ENCODE measurements around the gene PSMD2.

PSMD2 gene

GRCh38 chr3:184358124-184358767 lies 59.2 kb downstream of the PSMD2 start:
- no peak overlapping the region for H3K9ac ChIP-seq (ENCODE audit: low read length in 2 of 2)
- H3K4me3 ChIP-seq (ENCODE audit: low read length in 2 of 2): no peak overlapping the region
- no peak overlapping the region for H3K27ac ChIP-seq (ENCODE audit: low read length)
- H3K27me3 ChIP-seq (ENCODE audit: control insufficient read depth in 1 of 2, insufficient read depth in 2 of 2, low read length in 2 of 2): no peaks in the 10 kb centered on the region
- H3K4me1 ChIP-seq (ENCODE audit: control insufficient read depth, insufficient read depth, low read length): peaks cover 22% of the 10 kb centered on the region
- H3K36me3 ChIP-seq (ENCODE audit: control insufficient read depth in 2 of 2, insufficient read depth in 2 of 2, low read length in 2 of 2): peaks cover 9 to 15% of the 10 kb centered on the region in 2 donors
- H3K9me3 ChIP-seq (ENCODE audit: control insufficient read depth in 2 of 2, low read length in 2 of 2): no peaks in the 10 kb centered on the region
